ENCODE measurements around the gene MYL3. TPM values are rescaled to one million over a fixed set of nuclear protein-coding genes. Genes with fewer than 3 reads are reported as not detected.

Gene MYL3
- total and polyA plus RNA-seq, 2 donors (not counting 1 experiment from before 2014, with no cell fraction given): not detected

DNA sequence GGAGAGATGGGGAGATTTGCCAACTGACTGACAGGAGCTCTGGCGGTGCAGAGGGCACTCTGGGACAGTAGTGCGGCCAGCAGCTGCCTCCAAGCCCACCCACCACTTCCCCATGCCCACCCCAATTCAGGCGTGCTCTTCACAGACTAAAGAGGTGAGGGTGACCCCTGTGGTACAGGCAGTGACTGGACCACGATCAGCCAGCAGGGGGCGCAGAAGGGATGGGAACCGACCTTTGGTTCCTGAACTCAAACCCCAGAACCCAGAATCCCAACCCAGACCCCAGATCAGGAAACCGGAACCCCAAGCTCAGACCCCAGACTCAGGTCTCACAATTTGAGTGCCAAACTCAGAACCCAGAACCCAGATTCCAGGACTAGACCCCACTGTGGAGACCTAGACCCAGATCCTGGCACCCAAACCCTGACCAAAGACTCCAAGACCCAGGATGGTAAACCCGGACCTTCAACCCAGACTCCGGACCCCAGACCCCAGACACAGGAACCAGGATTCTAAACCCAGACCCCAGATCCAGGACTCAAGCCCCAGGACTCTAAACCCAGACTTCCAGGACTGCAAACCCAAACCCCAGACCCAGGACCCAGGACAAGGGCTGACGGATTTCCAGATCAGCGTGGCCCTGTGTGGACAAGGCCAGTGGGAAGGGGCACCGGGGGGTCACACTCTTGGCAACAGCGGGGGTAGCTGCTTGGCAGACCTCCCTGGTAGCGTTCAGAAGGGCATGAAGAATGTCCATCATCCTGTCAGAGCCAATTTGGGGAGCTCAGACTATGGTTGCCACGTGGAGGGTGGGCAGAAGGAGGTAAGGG, 3.7 kb upstream of the MYL3 start:
- Histone ChIP-seq H3K9me3 (ENCODE audit: control extremely low read depth in 1 of 3, control insufficient read depth in 2 of 3, insufficient read depth in 1 of 3, low read length in 2 of 3) (no peaks in the 10 kb centered on the region), H3K27ac (ENCODE audit: low read length in 2 of 2) (no peak overlapping the region), H3K4me3 (ENCODE audit: control extremely low read depth in 1 of 5, extremely low read depth in 1 of 5, insufficient read depth in 1 of 5, low read depth in 2 of 5, low read length in 4 of 5) (no peak overlapping the region), H2AFZ (ENCODE audit: insufficient read depth, low read depth, low read length, poor library complexity, severe bottlenecking) (no peak overlapping the region), H3K9ac (ENCODE audit: low read length) (no peak overlapping the region), H4K20me1 (ENCODE audit: control insufficient read depth, insufficient read depth, low read length, poor library complexity, severe bottlenecking) (no peaks in the 10 kb centered on the region), H3K4me1 (ENCODE audit: control insufficient read depth in 2 of 2, insufficient read depth in 2 of 2, low read length in 2 of 2) (no peaks in the 10 kb centered on the region), H3K79me2 (ENCODE audit: control insufficient read depth, insufficient read depth, low read length) (no peaks in the 10 kb centered on the region), H3K36me3 (replicated peaks in 1 of 2; ENCODE audit: control extremely low read depth in 1 of 2, control insufficient read depth in 1 of 2, extremely low read depth in 1 of 2, insufficient read depth in 2 of 2, low read length in 1 of 2) (no peaks in the 10 kb centered on the region), H3K4me2 (replicated peaks; ENCODE audit: low read depth, low read length, poor library complexity, severe bottlenecking) (no peak overlapping the region), H3K27me3 (replicated peaks in 1 of 4; ENCODE audit: control extremely low read depth in 1 of 4, control insufficient read depth in 3 of 4, insufficient read depth in 4 of 4, low read length in 3 of 4) (peaks cover 0 to 13% (median 2%) of the 10 kb centered on the region in 4 experiments)
- no peak overlapping the region for H3K27ac Mint-ChIP-seq
- ChIA-PET CTCF (interaction anchor here (0.7 to 3.6 kb wide), 18 partner anchors 11 to 1207 kb away, joined by 3 to 30 read pairs (median 4); no protein-coding TSS in a partner anchor), POLR2A (no interaction called here)
- peaks cover 24% of the 10 kb centered on the region for H3K27me3 Mint-ChIP-seq
- no peak overlapping the region for H3K4me3 Mint-ChIP-seq
- no peaks in the 10 kb centered on the region for H3K4me1 Mint-ChIP-seq
- ATAC-seq (ENCODE audit: low read depth) (peak; percentile 64), DNase-seq (peak; percentile 81)
- 42% methylated on average over 14 of the region's 15 CpGs for WGBS (ENCODE audit: insufficient coverage)
- TF ChIP-seq EZH2 (IDR thresholded peaks at IDR 0.05; ENCODE audit: borderline replicate concordance, insufficient read depth, low read depth, low read length, poor library complexity, severe bottlenecking) (no peak), CTCF (IDR thresholded peaks at IDR 0.05) (peak; percentile 80)
- H3K9me3 Mint-ChIP-seq (ENCODE audit: insufficient read depth): no peaks in the 10 kb centered on the region
- intact Hi-C loops (cut with micrococcal nuclease): loop anchor here (1.0 kb wide), 3 partner anchors 28 to 131 kb away; no protein-coding TSS in a partner anchor

- WGBS (ENCODE audit: insufficient coverage): 86% methylated on average over 9 of the region's 11 CpGs
- H3K36me3 ChIP-seq (replicated peaks in 1 of 2; ENCODE audit: control extremely low read depth in 1 of 2, control insufficient read depth in 1 of 2, extremely low read depth in 1 of 2, insufficient read depth in 2 of 2, low read length in 1 of 2): no peaks in the 10 kb centered on the region
These were observed 2.9 kb upstream of the MYL3 start for GRCh38 chr3:46866032-46866595.

More at GRCh38 chr3:46866032-46866595, 2.9 kb upstream of the MYL3 start:
- no peaks in the 10 kb centered on the region for H3K9me3 Mint-ChIP-seq (ENCODE audit: insufficient read depth)
- CTCF ChIA-PET: interaction anchor here (0.7 to 3.6 kb wide), 13 partner anchors 13 to 504 kb away, joined by 3 to 30 read pairs (median 5); no protein-coding TSS in a partner anchor
- Histone ChIP-seq H3K27me3 (replicated peaks in 1 of 4; ENCODE audit: control extremely low read depth in 1 of 4, control insufficient read depth in 3 of 4, insufficient read depth in 4 of 4, low read length in 3 of 4) (peaks cover 0 to 13% (median 0%) of the 10 kb centered on the region in 4 experiments), H3K9ac (ENCODE audit: low read length) (no peak overlapping the region), H4K20me1 (ENCODE audit: control insufficient read depth, insufficient read depth, low read length, poor library complexity, severe bottlenecking) (no peaks in the 10 kb centered on the region), H3K79me2 (ENCODE audit: control insufficient read depth, insufficient read depth, low read length) (no peaks in the 10 kb centered on the region), H3K4me3 (ENCODE audit: control extremely low read depth in 1 of 5, extremely low read depth in 1 of 5, insufficient read depth in 1 of 5, low read depth in 2 of 5, low read length in 4 of 5) (no peak overlapping the region), H2AFZ (ENCODE audit: insufficient read depth, low read depth, low read length, poor library complexity, severe bottlenecking) (no peak overlapping the region), H3K9me3 (ENCODE audit: control extremely low read depth in 1 of 3, control insufficient read depth in 2 of 3, insufficient read depth in 1 of 3, low read length in 2 of 3) (no peaks in the 10 kb centered on the region), H3K27ac (ENCODE audit: low read length in 2 of 2) (no peak overlapping the region), H3K4me2 (replicated peaks; ENCODE audit: low read depth, low read length, poor library complexity, severe bottlenecking) (no peak overlapping the region), H3K4me1 (ENCODE audit: control insufficient read depth in 2 of 2, insufficient read depth in 2 of 2, low read length in 2 of 2) (no peaks in the 10 kb centered on the region)
- POLR2A ChIA-PET: no interaction called here
- H3K27me3 Mint-ChIP-seq: peaks cover 24% of the 10 kb centered on the region
- DNase-seq (no peak), ATAC-seq (ENCODE audit: low read depth) (no peak)
- H3K4me1 Mint-ChIP-seq: no peaks in the 10 kb centered on the region
- TF ChIP-seq EZH2 (IDR thresholded peaks at IDR 0.05; ENCODE audit: borderline replicate concordance, insufficient read depth, low read depth, low read length, poor library complexity, severe bottlenecking) (no peak), CTCF (IDR thresholded peaks at IDR 0.05) (no peak)
- no peak overlapping the region for H3K27ac Mint-ChIP-seq
- H3K4me3 Mint-ChIP-seq: no peak overlapping the region
- intact Hi-C loops (cut with micrococcal nuclease): loop anchor here (1.0 kb wide), 3 partner anchors 29 to 132 kb away; no protein-coding TSS in a partner anchor
